HUDEP-2 (cell line): Measurements from ENCODE around the gene LTBP2.
"Not testable (repeated sequence)": the region's sequence is repeated elsewhere in the genome, so short reads cannot be mapped to it uniquely, and the experiment has no call there.

ENCODE experiments used
- DNase-seq, 76 experiments: peaks; one replicate each; lab custom pipeline; 2025; ENCODE audit not compliant: unreplicated experiment in 76 of 76; lab: John Stamatoyannopoulos, UW

Gene LTBP2

DNA sequence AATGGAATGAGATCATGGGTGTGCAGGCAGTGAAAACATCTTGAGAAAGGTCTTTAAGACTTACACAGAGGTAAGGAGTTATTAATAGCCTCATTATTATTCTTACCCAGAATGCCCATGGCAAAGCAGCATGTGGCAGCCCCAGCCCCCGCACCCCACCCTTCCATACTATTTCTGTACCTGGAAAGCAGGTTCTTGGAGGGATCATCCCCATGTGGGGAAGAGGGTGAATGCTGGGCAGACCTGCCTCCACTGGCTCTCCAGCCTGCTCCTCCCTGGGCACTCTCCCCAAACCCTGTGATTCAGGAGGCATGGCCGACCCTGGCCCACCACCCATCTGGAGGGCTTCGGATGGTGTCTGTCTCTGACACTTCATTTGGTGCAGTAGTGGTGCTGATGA, 147.3 kb downstream of the LTBP2 start:
- DNase-seq: no peak

DNA sequence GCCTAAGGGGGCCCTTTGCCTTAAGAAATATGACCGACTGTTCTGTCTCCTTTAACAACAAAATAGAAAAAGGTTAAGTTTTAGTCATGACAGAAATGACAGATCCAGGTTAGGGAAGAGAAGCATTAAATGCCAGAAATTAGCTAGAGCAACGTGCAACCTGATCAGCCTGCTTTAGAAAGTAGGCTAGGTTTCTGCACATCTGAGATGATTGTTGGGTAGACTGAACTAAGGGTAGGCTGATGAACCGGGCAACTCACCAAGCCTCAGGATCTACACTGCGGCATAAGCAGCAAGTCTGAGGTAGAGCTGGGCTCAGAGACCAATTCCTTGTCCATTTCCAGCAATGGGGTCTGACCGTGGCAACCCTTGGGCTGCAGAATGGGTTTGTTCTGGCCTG, 148.3 kb downstream of the LTBP2 start:
- no peak for DNase-seq

DNA sequence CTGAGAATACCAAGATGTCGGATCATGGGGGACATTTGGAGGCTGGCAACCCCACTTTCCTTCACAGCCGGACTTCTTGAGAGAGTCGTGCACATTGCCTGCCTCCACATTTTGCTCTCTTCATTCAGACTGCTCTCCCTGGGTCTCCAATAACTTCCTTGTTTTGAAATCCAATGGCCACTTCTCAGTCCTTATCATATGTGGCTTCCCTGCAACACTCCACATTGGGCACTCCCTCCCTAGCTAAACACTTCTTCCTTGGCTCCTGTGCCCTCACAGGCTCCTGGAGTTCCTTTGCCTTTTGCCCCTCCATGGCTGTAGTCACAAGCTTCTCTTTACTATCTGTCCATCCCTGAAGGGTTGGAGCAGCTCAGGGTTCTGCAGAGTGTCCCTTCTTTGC, 149.0 kb downstream of the LTBP2 start:
- DNase-seq: no peak

DNA sequence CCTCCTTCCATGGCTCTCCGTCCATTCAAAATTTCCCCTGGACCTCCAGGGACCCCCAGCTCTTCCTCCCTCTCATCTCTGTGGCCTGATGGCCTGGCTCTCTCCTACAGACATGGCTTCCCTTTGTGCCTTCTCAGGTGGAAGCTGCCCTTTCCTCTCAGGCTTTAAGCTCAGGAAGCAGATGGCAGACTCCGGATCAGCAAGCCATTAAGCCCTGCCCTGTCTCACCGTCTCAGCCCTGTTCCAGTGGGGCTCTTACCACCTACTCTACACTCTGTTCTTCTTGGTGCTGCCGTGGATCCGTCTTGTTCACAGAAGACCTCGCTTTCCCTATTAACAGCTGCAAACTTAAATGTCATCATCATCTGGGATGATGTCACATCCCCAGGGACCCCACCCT, 152.1 kb downstream of the LTBP2 start:
- no peak for DNase-seq

DNA sequence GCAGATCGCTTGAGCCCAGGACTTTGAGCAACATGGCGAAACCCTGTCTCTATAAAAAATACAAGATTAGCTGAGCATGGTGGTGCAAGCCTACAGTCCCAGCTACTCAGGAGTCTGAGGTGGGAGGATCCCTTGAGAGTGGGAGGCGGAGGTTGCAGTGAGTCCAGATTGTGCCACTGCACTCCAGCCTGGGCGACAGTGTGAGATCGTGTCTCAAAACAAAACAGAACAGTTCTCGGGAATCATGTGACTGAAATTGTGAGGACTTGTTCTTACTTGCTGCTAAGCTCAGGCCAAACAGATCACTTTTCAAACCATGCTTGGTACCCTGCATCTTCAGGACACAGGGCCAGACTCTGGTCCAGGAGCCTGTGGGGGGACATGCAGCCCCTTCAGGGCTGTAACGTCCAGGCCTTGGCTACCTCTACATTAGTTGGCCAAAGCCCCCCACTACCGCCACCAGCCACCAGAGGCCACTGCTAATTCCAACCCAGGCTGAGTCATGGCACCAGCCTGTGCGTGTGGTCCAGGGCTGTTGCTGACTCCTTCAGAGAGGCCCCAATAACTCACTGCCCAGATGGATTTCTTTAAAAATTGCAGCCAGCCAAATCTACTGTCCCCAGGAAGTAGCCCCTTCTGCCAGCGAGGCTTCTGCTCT, 152.6 kb downstream of the LTBP2 start:
- peak in 32 of 76 experiments; percentile 2 to 51 (median 12) for DNase-seq

DNA sequence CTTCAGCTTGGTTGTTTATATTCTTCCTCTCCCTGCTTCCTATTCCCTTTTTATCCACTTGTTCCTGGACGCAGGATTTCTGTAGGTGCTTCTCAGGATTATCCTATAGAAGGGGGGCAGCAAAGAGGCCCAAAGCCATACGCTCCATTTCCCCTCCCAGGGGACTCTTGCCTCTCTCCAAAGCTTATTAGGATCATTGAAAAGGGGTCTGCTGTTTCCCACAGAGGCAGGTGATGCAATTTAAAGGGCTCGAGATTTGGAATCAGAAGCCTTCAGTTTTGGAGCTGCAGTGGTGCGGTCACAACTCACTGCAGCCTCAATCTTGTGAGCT, 154.5 kb downstream of the LTBP2 start:
- no peak for DNase-seq

DNA sequence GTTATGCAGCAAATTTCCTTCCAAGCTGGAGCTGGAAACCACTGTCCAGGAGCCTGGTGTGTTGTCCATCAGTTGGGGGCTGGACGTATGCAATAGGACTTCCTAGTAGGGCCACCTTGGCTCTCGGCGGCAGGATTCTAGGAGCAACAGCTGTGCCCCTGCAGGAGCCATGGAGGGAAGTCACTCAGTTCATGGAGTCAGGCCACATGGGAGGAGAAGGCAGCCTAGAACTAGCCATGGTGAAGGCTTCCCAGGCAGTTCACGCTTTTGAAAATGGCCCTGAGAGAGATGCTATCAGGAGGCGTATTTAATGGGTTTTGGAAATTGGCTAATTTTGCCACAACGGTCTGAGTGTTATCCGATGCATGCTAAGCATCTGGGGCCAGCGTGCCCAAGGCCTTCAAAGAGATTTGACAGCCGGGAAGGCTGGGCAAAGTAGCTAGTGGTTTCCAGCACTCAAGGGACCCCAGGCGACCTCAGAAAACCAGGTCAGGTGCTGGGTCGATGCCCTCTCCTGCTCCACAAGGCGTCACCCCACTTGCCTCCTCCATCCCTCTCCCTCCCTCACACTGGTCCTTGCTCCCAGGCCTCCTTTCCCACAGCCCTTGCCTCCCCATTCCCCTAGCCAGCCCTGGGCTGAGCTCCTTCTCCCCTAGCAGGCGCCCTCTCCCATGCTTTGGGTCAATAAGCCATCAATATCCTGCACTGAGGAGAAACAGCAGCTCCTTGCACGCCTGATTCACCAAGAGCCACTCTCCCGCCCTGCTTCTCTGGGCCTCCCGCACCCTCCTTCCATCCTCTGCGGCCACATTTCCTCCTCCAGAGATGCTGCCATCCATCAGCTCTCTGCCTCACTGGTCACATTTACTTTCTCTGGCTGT, 155.1 kb downstream of the LTBP2 start:
- DNase-seq: no peak

DNA sequence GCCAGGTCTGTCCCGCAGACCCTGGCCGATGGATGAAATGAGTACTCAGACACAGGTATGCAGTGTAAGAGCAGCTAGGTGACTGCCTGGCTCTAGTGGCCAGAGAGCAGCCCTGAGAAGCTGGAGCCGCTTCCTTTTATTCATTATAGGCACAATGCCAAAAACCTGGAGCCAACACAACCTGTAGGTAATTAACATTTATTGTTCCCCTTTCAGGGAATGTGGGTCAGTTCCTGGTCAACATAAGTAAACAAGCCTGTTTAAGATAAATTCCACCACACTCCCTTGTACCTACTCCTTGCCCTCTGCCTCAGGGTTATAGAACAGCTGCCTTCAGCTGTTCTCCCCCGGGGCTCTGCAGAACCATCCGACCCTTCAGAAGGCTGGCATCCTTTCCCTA, 157.6 kb downstream of the LTBP2 start:
- DNase-seq: not testable (repeated sequence)
